Endometrial microvascular endothelial cells (primary cell): ENCODE results near the gene LMF1. TPM values are rescaled to one million over a fixed set of nuclear protein-coding genes. Genes with fewer than 3 reads are reported as not detected.
"Not testable (repeated sequence)": the region's sequence is repeated elsewhere in the genome, so short reads cannot be mapped to it uniquely, and the experiment has no call there.

Source experiments
- in situ Hi-C: cut with HindIII; loops from 2 replicates; pipeline ENCODE4 v1.10.0; 2017; ENCODE audit warnings: low sequenced_read_pairs, low pct_unique_long_range_greater_than_20kb; ENCODE audit errors: inconsistent ontology term
- total RNA-seq: library from RNA; depleted of rRNA; stranded (reverse); fragments of >200 nt; gene quantifications from one replicate; pipeline ENCODE4 v1.2.3, GENCODE V29; 2015; ENCODE audit errors: inconsistent ontology term

LMF1 gene
- total RNA-seq, 1 donor from 2014 or later, result 6.3 TPM

DNA sequence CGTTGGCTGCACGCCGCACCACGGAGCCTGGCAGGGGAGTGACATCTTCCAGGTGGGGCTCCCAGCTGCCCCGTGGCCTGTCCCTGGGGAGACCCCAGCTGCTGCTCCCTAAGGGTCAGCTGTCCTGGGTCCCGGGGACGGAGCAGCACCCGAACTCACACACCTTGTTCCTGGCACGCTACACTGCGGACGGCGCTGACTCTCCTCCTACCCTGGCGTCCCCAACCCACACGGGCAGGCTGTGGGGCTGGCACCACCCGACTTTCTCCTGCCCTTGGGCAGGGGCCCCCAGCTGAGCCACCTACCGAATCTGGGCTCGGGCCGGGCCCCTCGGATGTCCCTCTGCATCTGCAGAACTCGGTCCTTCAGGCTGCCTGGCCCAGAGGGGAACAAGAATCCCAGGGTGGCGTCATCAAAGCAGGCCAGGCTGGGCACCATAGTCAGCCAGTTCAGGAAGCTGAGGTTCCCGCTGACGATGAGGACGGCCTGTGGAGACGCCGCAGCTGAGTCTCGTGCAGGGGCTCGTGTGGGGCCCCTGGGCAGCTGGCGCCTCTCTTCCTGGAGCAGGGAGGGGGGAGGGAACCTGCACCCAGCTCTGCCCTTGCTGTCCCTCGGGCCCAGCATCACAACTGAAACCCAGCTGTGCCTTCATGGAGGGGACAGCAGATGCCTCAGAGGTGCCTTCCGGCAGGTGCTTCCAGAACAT lies 99.8 kb downstream of the LMF1 start:
- in situ Hi-C loops, result no loop called here

DNA sequence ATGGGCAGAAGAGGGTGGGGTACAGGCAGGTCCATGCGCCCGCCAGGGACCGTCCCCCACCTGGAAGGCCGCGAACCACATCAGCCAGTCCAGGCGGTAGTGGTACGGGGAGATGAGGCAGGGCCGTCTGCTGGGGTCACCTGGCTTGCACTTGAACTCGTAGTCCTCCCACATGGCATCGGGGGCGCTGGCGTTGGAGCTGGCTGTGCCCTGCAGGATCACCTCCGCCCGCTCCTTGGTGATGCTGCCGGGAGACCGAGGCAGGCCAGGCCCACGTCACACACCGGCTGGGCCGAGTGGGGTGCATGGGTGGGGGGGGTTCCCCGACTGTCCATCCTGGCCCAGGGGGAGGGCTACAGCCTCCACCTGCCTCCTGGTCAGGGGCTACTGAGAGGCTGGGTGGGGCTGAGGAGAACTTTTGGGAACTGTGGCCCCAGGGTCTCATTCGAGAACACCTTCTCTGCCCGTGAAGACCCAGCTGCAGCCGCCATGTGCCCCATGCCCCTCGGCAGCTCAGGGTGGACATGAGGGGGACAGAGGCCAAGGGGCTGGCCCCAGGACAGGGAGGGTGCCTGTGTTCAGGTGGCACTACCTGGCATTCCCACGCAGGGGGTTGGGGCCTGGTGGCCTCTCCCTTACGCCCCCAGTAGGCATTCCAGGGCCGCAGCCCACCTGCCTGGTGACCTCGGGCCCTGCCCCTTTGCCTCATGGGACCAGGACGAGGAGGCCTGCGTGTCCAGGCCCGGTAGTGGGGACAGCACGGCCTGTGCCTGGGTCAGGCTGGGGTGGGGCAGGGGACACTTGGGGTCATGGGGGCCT lies 100.8 kb downstream of the LMF1 start:
- in situ Hi-C loops, result no loop called here

DNA sequence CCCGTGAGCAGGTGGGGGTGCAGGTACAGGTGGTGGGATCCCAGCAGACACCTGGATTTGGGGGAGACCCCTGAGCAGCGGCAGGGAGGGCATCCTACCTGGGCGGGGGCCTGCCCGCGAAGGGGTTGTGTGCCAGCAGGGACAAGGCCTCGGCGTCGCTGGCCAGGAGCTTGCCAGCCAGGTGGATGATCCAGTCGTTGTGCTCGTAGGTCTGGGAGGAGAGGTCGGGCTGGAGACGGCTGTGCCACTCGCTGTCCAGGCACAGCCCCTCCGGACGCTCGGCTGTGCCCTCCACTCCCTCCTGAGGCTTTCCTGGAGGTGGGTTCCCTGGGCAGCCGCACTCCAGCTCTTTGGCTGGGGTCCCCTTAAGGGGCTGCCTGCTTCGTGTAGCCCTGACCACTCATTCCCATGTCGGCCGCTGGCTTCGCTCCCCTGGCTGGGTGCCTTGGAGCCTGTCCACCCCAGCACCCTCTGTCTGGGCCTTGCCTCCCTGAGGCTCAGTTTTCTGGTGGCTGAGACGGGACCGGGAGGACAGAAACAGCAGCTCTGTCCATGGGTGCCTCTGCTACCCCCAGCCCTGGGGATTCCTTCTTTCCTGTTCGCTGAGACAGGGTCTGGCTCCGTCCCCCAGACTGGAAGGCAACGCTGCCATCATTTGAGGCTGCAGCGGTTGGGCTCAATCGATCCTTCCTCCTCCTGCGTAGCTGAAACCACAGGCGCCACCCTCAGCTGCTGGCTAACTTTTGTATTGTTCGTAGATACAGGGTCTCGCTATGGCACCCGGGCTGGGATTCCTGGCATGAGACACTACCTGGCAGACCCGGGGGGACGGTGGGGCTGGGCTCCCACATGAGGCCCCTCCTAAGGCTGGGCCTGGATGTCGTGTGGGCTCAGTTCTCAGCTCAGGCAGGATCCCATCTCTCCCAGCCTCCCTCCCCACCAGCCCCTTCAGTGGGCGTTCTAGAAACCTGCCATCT lies 101.7 kb downstream of the LMF1 start:
- in situ Hi-C loops, result no loop called here

DNA sequence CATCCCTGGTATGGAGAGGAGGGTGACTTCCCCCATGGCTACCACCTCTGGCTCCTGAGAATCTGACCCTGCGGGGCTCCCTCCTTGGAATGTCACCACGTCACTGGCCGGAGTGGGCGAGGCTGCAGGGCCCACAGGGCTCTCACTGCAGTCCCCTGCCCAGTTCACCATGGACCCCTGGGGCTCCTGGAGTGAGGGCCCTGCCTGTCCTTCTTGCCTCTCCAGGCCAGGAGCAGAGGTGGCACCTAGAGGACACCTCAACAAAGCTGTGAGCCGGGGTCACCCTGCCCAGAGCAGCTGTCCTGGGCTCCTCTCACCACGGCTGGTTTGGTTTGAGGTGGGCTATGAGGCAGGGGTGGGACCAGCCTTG lies 102.4 kb downstream of the LMF1 start:
- in situ Hi-C loops, result no loop called here

DNA sequence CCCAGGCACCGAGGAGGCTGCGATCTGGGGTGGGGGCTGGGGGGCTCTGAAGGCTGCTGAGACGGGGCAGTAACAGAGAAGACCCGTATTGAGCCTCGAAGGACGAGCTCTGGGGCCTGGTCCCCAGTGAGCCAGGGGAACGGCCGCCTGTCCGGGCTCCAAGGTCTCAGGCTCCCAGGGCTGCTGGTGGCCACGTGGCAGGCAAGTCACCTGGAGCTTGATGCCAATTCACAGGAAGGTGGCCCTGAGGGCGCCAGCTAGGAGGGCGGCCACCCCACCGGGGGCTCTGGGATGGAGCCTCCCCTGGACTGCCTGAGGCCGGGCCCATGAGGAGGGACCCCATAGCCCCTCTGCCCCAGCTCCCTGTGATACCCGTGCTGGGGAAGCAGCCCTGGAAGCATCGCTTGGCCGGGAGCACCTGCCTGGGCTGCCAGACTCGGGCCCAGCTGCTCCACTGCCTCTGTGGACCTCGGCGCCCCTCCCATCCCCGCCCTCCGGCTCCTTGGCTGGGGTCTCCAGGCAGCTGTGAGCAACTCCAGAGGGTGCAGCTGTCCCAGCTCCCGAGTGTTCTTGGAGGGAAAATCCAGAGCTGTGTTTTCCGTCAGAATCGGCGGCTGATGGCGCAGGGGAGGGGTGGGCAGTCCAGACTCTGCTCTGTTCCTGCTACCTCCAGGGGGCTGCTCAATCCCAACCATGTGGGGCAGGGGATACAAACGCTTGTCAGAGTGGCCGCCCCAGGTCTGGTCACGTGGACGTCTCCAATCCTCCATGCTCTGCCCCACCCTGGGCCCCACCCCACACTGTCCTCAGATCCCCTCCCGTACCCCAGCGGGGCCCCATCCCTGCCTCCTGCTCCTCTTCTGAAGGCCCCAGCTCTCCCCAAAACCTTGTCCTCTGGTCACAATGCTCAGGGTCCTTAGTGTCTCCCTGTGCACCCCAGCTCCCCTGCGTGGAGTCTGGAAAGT lies 103.1 kb downstream of the LMF1 start:
- in situ Hi-C loops, result no loop called here

DNA sequence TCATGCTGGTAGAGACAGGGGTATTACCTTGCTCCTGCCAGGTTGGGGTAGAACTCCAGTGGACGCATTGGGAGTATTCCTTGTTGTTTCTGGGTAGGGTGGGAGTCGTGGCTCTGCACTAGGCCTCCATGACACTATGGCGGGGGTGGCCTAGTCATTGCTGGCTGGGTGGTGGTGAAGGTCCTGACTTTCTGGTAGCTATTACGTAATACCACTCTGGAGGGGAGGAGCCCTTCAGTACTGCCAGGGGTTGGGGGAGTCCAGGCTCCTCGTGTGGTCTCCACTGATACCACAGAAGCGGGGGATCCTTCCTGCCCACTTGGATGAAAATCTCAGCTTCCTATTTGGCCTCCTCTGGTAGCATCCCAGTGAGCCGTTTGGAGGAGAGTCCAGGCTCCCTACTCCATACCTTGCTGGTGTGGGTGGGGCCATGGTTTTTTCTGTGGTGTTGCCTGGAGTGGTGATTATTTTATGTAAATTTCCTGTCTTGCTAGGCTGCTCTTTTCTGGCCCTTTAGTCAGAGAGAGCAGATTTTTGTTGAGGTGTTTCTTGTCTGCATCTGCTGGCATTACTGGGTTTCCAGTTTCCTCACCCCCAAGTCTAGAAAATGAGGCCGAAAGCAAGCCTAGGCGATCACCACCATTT lies 104.4 kb downstream of the LMF1 start:
- in situ Hi-C loops, result no loop called here

DNA sequence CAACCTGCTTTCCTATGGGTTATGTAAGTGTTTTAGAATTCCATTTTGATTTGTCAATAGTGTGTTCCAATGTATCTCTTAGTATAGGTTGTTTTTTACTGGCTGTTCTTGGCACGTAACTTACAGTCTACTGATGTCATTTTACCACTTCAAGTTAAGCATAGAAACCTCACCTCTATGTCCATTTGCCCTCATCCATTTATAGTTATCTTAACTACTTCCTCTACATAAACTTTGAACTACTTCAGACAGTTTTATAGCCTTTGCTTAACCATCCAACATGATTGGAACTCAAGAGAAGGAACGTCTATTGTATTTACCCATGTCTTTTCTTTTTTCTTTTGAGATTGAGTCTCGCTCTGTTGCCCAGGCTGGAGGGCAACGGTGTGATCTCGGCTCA lies 105.8 kb downstream of the LMF1 start:
- in situ Hi-C loops, result no loop called here

DNA sequence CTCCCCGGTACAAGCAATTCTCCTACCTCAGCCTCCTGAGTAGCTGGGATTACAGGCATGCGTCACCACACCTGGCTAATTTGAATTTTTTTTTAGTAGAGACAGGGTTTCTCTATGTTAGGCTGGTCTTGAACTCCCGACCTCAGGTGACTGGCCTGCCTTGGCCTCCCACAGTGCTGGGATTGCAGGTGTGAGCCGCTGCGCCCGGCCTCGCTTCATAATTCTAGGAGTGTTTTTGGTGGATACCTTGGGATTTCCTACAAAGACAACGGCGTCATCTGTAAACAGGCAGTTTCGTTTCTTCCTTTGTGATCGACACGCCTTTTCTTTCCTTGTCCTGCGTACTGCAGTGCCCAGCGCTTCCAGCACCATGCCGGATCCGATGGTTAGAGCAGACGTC lies 109.3 kb downstream of the LMF1 start:
- in situ Hi-C loops, result no loop called here

DNA sequence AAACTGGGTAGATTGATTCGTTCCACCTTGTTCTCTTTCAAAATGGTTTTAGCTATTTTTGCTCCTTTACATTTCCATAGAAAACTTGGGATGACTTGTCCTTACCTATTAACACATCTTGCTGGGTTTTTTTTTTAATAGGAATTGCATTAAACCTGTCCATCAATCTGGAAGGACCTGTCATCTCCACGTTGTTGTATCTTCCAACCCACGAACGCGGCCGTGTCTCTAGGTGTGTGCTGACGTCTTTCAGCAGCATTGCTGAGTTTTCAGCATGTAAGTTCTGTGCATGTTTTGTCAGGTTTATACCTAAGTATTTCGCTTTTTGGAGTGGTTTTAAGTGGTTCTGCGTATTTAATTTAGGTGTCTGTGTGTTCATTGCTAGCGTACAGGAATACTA lies 109.9 kb downstream of the LMF1 start:
- in situ Hi-C loops, result no loop called here

DNA sequence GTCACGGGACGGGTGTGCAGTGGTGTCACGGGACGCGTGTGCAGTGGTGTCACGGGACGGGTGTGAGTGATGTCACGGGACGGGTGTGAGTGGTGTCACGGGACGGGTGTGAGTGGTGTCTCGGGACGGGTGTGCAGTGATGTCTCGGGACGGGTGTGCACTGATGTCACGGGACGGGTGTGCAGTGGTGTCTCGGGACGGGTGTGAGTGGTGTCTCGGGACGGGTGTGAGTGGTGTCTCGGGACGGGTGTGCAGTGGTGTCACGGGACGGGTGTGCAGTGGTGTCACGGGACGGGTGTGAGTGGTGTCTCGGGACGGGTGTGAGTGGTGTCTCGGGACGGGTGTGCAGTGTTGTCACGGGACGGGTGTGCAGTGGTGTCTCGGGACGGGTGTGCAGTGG lies 111.8 kb downstream of the LMF1 start:
- in situ Hi-C loops, result not testable (repeated sequence)

DNA sequence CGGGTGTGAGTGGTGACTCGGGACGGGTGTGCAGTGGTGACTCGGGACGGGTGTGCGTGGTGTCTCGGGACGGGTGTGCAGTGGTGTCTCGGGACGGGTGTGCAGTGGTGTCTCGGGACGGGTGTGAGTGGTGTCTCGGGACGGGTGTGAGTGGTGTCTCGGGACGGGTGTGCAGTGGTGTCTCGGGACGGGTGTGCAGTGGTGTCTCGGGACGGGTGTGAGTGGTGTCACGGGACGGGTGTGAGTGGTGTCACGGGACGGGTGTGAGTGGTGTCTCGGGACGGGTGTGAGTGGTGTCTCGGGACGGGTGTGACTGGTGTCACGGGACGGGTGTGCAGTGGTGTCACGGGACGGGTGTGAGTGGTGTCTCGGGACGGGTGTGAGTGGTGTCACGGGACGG lies 112.3 kb downstream of the LMF1 start:
- in situ Hi-C loops, result not testable (repeated sequence)

DNA sequence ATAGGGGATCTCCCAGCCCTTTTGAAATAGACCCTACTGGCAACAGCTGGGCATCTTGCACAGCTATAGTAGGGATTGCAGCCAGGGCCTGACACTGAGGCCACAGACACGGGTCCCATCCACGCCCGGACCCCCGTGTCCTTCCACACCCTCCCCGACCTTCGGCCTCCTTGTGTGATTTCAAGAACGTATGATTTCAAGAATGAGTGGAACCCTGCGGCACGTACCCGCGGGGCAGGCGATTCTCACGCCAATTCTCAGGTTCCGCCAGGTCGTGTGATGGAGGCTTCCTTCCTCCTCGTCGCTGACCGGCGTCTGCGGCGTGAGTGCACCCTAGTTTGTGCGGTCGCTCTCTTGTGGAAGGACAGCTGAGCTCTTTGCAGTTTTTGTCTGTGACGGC lies 114.0 kb downstream of the LMF1 start:
- in situ Hi-C loops, result no loop called here

DNA sequence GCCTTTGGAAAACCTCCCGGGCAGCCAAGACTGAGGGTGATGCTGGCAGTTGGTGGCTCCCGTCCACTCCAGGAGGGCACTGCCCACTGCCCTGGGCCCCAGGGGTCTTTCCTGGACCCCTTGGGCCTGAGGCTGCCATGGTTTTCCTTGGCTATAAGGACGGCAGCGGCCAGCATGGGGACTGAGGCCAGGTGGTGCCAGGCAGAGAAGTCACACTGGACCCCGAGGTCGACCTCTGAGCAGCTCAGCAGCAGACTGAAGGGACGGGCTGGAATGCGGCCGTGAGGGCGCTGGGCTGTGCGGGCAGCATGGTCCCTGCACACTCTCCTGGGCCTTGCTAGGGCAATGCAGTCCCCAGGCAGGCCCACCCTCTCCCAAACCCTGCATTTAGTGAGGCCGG lies 114.7 kb downstream of the LMF1 start:
- in situ Hi-C loops, result no loop called here

DNA sequence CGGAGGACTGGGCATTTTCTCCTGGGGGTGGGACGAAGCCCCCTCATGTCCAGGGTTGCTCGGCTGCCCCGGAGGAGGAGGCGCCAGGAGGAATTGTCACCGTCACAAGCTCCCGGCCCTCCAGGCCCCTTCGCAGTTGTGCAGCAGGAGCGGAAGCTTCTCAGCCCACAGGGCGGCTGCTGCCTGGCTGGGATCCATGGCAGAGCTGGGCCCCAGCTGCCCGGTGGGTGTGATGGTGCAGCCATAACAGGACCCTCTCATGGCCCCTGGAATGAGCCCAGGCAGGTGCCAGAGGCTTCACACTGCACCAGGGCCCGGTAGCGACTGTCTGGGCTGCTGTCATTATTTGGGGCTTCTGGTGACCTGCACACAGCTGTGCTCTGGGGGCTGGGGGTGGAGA lies 115.3 kb downstream of the LMF1 start:
- in situ Hi-C loops, result no loop called here

DNA sequence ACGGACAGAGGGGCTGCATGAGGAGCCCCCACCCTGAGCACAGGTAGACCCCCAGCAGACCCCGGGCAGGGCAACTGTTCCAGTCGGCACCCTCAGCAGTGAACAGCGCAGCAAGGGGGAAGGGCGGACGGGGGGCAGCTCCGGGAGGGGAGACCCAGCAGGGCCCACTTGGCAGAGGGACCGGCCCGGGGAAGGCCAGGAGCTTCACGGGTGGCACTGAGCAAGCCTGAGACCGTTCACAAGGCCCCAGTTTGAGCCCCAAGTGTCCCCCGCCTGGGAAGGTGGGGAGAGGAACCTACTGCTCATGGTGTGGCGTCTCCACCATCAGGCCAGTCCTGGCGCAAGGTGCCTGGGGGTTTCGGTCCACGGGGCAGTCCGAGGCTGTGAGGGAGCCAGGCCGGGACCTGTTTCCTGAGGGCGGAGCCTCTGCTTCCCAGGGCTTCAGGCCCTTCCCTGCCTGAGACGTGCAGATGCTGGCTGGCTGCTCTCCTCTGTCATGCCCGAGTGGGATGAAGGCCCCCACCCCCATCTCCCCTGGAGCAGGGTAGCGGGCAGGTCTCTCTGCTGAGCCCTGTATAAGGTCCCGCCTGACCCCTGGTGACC lies 115.9 kb downstream of the LMF1 start:
- in situ Hi-C loops, result no loop called here

DNA sequence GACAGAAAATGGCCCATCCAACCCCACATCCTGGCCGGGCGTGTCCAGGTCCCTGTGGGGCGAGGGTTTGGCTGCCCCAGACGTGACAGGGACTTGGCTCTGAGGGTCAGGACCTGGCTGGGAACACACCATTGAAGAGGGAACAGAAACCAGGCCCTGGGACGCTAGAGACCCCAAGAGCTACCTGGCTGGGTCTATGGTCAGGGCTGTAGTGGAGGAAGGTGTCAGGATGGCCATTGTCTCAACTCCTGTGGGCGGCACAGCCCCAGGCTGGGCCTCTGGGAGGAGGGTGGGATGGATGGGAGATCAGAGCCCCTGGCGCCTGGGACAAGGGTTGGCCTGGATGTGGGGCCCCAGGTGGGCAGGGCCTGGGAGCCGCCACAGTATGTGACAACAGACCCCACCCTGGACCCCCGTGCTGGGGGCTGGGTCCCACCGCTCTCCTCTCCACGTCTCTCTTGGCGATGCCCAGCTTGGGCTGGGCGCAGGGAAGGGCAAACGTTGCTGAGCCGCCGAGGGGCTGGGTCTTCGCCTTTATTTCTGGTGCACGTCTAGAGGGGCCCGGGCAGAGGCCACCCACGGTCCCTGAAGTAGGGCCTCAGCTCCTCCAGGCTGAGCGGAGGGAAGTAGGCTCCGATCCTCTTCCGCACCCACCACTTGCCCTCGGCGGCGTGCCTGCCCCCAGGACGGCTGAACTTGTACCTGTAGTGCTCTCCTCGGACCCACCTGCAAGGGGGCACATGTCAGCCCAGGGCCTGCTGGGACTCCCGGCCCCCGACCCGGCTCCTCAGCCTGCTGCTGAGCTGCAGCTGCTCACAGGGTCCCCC lies 116.6 kb downstream of the LMF1 start:
- in situ Hi-C loops, result no loop called here

DNA sequence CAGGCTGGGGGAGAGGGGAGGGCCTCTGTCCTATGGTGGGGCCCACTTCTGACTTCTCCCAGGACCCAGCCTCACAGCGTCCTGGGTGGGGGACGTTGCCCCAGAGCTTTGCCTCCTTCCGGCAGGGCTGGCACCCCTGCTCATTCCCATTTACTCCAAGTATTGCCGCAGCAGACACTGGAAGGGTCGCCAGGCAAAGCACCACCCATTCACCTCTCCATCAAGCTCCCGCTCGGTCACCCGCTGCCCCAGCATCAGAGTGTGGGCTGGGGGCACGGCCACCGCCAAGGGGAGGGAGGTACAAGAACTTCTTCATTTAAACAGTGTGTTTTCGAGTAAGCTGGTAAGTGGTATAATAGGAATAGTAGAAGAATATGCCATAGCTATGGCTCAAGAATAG lies 117.5 kb downstream of the LMF1 start:
- in situ Hi-C loops, result no loop called here
